ENCODE results near the gene SNX6.
"Not testable (repeated sequence)": the region's sequence is repeated elsewhere in the genome, so short reads cannot be mapped to it uniquely, and the experiment has no call there.

SNX6 gene

GRCh38 chr14:34629657-34630529 is at the start of gene SNX6:
TSS of gene SNX6 (minus strand) at chr14:34630148. CDS start at chr14:34630116, 32 bp downstream.
- DNase-seq (ENCODE audit: low read depth) = peak; percentile 78

GRCh38 chr14:34678735-34679134 is 48.8 kb upstream of the SNX6 start:
- no peak for DNase-seq (ENCODE audit: low read depth)

GRCh38 chr14:34678306-34678705 is 48.4 kb upstream of the SNX6 start:
- no peak for DNase-seq (ENCODE audit: low read depth)

- no peak for DNase-seq (ENCODE audit: low read depth)
These were observed 46.7 kb upstream of the SNX6 start for GRCh38 chr14:34676516-34677211.

- no peak for DNase-seq (ENCODE audit: low read depth)
These were observed 43.8 kb upstream of the SNX6 start for GRCh38 chr14:34673702-34674101.

- DNase-seq (ENCODE audit: low read depth) = no peak
These were observed 41.8 kb upstream of the SNX6 start for GRCh38 chr14:34671716-34672115.

GRCh38 chr14:34668111-34668510 is 38.2 kb upstream of the SNX6 start:
- no peak for DNase-seq (ENCODE audit: low read depth)

GRCh38 chr14:34667007-34667406 is 37.1 kb upstream of the SNX6 start:
- DNase-seq (ENCODE audit: low read depth) = no peak

- DNase-seq (ENCODE audit: low read depth) = no peak
These were observed 36.0 kb upstream of the SNX6 start for GRCh38 chr14:34665785-34666435.

- no peak for DNase-seq (ENCODE audit: low read depth)
These were observed 32.7 kb upstream of the SNX6 start for GRCh38 chr14:34662561-34663088.

- no peak for DNase-seq (ENCODE audit: low read depth)
These were observed 30.8 kb upstream of the SNX6 start for GRCh38 chr14:34660796-34661195.

- no peak for DNase-seq (ENCODE audit: low read depth)
These were observed 26.0 kb upstream of the SNX6 start for GRCh38 chr14:34655959-34656358.

- not testable (repeated sequence) for DNase-seq (ENCODE audit: low read depth)
These were observed 23.1 kb upstream of the SNX6 start for GRCh38 chr14:34653073-34653472.

- not testable (repeated sequence) for DNase-seq (ENCODE audit: low read depth)
These were observed 22.4 kb upstream of the SNX6 start for GRCh38 chr14:34652348-34652747.

GRCh38 chr14:34650786-34651584 is 21.0 kb upstream of the SNX6 start:
- DNase-seq (ENCODE audit: low read depth) = no peak

GRCh38 chr14:34650006-34650405 is 20.1 kb upstream of the SNX6 start:
- DNase-seq (ENCODE audit: low read depth) = not testable (repeated sequence)

- DNase-seq (ENCODE audit: low read depth) = no peak
These were observed 19.4 kb upstream of the SNX6 start for GRCh38 chr14:34649344-34649743.

- DNase-seq (ENCODE audit: low read depth) = no peak
These were observed 16.8 kb upstream of the SNX6 start for GRCh38 chr14:34646570-34647255.

GRCh38 chr14:34643361-34643760 is 13.4 kb upstream of the SNX6 start:
- no peak for DNase-seq (ENCODE audit: low read depth)

GRCh38 chr14:34642595-34642994 is 12.6 kb upstream of the SNX6 start:
- DNase-seq (ENCODE audit: low read depth) = no peak

- no peak for DNase-seq (ENCODE audit: low read depth)
These were observed 10.9 kb upstream of the SNX6 start for GRCh38 chr14:34640826-34641225.

All from activated T-cell treated with anti-CD3 and anti-CD28 coated beads for 48 hours (primary cell).